Activated CD8-positive, alpha-beta memory T cell treated with anti-CD3 and anti-CD28 coated beads for 48 hours (primary cell): ENCODE data around the gene NACC2.

ENCODE experiments used
- DNase-seq, 3 experiments: peaks; one replicate each; pipeline ENCODE4 v3.0.0-alpha.2; 2020; ENCODE audit warnings: low read depth in 2 of 3, low spot score in 2 of 3

Gene NACC2

DNA sequence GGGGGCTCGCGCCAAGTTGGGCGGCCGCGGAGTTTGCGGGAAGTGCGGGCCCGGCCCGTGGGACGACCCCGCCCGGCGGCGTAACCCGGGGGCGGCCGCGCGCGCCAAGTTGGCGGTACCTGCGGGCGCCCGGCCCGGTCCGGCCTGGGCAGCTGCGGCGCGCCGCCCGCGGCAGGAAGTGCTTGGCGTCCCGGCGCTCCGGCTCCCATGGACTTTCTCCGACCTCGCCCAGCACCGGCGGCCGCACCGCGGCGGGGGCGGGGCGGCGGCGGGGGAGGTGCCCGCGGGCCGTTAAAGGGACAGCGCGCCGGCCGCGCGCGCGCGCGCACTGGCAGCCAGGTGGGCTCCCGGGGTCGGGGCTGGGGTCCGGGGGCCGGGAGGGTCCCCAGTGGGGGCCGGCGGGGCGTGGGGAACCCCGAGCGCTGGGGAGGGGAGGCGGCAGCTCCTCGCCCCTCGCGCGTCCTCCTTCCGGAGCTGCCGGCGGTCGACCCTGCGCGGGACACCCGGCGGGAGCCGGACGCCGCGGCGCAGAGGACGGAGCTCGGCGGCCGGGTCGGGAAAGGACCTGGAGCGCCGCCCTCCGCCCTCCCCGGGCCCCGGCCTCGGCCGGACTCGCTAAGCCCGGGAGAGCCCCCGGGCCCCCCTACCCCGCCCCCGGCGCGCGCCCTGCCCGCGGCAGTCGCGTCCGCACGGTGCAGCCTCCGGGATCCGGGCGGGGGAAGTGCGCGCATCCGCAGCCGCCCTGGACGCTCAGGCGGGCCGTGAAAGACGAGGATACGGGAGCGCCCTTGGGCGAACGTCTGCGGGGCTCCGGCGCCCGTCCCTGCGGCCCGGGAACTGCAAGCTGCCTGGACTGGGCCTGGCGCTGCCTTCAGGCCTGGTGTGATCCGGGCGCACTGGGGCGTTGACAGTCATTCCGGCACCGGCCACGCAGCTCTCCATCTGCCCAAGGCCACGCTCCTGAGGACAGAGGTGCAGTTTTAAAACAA is at the start of gene NACC2:
Gene NACC2, minus strand, starts transcription at position 220 of the 989 bp plus-strand sequence. CDS start 44,768 bp downstream, outside the sequence.
- DNase-seq = no peak

GRCh38 chr9:136144450-136144849 is 49.4 kb upstream of the NACC2 start:
- DNase-seq = no peak

DNA sequence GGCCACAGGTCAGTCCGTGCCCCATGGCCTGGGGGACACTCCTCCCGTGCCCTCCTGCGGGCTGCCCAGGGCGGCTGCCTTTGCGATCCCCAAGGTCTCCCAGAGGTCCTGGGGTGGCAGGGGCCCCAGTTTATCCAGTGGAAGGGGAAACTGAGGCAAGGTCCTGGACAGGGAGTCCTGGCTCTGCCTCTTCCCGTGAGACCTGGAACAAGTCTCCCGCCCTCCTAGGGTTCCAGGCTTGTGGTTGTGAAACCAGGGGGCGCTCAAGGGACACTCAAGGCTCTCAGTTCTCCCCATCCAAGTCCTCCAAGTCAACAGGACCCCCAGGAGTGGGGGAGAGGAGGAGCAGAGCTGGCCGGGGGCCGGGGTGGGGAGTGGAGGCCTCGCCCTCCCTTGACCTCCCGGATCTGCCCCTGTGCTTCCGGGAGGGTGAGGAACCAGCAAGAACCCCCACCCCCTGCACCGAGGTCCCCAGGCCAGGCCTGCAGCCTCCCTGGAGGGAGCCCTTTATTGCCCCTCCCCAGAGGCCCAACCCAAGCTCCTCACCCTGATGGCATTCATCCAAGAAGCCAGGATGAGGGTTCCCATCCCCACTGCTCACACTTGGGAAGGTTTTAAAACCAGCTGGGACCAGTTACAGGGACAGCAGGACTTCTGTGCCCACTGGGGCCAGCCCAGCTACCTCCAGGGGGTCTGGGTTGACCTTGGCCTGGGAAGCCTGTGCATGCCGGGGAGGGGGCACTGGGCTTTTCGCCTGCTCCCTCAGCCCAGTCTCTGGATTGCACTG is 48.3 kb upstream of the NACC2 start:
- DNase-seq = no peak

- DNase-seq = no peak
Observed at GRCh38 chr9:136142859-136143214, 47.7 kb upstream of the NACC2 start.

DNA sequence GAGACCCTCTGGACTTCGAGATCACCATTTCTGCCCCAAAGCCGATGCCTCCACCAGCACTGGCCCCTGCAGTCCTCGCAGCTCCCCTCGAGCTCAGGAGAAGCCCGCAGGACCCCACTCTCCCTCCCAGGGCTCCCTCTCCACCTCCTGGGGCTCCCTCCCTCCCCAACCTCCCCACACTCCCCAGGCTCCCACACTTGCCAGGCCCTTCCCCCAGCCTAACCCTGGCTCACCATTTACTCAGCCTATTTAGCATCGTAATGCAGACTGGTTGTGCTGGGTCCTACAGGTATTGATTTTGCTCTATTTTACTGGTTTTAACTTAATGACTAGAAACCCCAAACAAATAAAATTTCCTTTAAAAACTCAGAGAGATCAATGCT is 47.3 kb upstream of the NACC2 start:
- no peak for DNase-seq

GRCh38 chr9:136141682-136142413 is 46.8 kb upstream of the NACC2 start:
- DNase-seq = no peak

- DNase-seq = no peak
Observed at GRCh38 chr9:136140966-136141365, 45.9 kb upstream of the NACC2 start.

DNA sequence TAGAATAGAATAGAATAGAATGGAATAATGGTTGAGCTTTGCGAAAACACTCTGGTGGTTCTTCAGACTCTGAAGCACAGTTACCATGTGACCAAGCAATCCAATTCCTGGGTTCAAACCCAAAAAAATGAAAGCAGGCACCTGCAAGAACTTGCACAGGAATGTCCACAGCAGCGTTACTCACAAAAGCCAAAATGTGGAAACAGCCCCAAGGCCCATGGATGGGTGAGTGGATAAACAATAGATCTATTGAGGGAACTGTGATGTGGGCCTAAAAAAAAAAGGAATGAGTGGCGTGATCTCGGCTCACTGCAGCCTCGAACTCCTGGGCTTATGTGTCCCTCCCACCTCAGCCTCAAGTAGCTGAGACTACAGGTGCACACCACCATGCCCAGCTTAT is 45.0 kb upstream of the NACC2 start:
- DNase-seq = no peak

- DNase-seq = peak in 1 of 3 experiments; percentile 38
Observed at GRCh38 chr9:136138566-136138965, 43.5 kb upstream of the NACC2 start.

DNA sequence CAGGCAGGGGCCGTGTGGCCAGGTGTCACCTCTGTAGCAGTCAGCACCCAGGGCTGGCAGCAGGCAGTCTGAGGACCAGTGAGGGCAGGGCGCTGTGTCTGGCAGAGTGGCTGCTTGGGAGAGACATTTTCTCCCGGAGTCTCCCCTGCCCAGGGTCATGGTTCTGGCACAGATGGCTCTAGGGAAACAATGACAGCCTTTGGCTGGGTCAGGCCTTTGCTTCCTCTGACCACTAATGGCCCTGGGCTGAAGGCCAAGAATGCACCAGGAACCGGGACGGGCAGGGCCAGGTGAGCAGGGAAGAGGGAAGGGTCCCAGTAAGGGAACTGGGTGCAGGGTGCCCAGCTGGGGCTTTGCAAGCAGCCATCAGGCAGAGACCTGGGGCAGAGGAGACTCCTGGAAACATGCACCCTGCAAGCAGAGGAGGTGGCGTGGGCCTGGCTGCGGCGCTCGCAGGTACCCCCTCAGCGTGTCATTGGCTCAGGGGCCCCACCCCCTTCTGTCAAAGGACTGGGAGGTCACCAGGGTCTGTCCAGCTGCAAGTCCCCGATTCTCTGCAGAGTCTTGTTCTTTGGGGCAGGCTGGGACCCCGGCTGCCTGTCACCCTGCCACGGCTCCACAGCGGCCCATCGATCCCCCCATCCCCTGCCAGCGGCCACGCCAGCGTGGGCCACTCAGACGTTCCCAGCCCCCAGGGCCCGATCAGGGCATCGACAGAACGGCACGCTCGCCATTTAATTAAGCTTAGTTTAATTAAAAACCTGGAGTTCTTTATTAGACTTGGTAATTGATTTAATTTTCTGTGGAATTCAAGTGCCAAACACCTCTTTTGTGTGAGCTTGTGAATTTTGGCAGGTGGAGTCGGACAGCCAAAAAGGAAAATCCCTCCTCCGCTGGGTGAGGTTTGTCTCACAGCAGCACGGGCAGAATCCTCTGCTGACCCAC is 42.5 kb upstream of the NACC2 start:
- no peak for DNase-seq

GRCh38 chr9:136136127-136136925 is 41.2 kb upstream of the NACC2 start:
- DNase-seq = no peak

- no peak for DNase-seq
Observed at GRCh38 chr9:136135326-136136126, 40.4 kb upstream of the NACC2 start.

DNA sequence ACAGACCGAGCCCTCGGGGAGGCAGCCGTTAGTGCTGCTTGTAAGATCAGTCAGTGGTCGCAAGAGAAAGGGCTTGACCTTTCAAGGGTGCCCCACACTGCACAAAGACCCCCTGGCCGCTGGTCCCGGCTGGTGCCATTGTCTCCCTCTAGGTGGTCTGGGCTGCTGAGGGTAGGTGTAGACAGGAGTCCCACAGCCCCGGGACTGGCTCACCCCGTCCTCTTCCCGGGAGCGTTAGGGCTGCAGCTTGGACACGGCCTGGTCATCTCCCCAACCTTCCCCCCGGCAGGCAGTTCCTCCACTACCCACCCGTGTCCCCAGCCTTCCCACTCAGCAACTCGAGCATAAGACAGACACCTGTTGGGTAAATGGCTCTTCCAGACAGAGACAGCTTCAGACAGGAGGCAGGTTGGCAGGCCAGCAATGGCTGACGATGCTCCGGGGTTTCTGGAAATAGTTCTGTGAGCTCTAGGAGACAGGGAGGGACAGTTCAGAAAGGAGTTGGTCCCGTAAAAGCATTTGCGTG is 38.9 kb upstream of the NACC2 start:
- DNase-seq = no peak

GRCh38 chr9:136133191-136133958 is 38.3 kb upstream of the NACC2 start:
- no peak for DNase-seq

DNA sequence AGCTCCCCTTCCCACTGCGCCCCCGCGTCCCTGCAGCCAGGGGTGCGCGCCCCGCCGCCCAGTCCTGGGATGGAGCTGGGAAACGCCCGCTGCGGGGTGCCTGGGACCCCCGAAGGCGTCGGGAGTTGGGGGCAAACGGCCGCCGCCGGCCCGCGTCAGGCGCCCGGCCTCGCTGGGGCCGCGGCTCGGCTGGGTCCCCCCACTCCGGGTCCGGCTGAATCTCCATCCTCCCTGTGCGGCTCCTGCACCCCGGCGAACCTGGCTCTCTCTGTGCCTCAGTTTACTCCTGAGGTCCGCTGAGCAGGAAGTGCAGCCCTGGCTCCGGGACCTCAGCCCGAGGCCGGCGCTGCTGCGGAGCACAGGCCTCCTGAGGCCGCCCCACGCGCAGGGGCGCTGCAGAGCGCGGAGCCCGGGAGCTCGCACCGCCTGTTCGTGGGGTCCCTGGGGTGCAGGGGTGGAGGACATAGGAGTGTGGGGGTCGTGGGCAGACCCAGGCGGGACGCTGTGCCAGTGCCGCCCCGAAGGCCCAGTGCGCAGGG is 37.5 kb upstream of the NACC2 start:
- DNase-seq = no peak

DNA sequence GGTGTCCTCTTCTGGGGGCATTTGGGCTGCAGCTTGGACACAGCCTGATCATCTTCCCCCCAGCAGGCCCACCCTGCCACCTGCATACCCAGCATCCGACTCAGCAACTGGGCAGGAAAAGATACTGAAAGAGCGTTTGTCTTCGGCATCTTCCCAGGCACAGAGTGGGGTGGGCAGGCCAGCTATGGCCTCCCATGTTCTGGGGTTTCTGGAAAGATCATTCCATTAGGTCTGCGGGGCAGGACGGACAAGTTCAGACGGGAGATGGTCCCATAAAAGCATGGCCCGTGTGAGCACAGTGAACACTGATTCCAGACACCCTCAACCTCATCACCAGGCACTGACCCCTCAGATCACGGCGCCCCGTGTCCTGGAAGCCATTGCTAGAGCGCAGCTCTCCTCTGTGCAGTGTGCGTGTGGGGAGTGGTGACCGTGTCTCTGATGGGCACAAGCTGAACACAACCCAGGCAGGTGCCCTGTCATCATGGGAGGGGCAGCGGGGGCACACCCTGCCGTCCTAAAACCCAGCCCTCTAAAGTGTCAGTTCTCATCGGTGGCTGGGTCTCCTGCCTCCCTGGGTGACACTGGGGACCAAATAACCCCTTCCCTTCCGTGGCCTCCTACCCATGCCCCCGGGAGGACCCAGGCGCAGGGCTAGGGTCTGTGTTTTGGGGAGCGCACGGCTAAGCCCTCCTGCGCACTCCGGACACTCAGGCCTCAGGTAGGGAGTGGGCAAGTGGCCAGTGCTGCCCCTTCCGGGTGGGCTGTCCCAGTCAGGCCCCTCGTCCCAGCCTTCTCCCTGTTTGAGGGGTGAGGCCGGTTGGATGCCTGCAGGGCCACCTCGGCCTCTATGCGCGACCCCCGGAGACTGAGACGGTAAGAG is 36.8 kb upstream of the NACC2 start:
- no peak for DNase-seq
